CD14-positive monocyte (primary cell): ENCODE results near the gene TTC7B. TPM values are rescaled to one million over a fixed set of nuclear protein-coding genes. Genes with fewer than 3 reads are reported as not detected.

ENCODE experiments used
- DNase-seq, 3 donors: peaks; one replicate each; pipeline ENCODE4 v3.0.0-alpha.2; 2011 to 2022
- H2AFZ ChIP-seq: 2 replicates; pipeline ENCODE4 v1.6.0; 2012; ENCODE audit warnings: mild to moderate bottlenecking, low read depth, low read length, inconsistent platforms; ENCODE audit not compliant: insufficient read depth, poor library complexity, severe bottlenecking
- H3K27ac ChIP-seq, 2 donors: 1 replicate in 1 of 2; 2 replicates in 1 of 2; pipeline ENCODE4 v1.5.1; 2012 to 2013; ENCODE audit warnings: low read length in 2 of 2, control low read depth in 1 of 2, inconsistent platforms in 1 of 2, low read depth in 1 of 2, mild to moderate bottlenecking in 1 of 2
- H3K27me3 ChIP-seq, 2 donors: one replicate each; pipeline versions ENCODE4 v1.6.0 to v1.6.1; 2011 to 2013; ENCODE audit warnings: low read length in 2 of 2; ENCODE audit not compliant: control insufficient read depth in 2 of 2, insufficient read depth in 2 of 2
- H3K36me3 ChIP-seq, 2 donors: replicated peaks in 1 of 2; 1 replicate in 1 of 2; 2 replicates in 1 of 2; pipeline versions ENCODE4 v1.5.1 to v1.6.1; 2012 to 2013; ENCODE audit warnings: low read length in 2 of 2, control low read depth in 1 of 2, inconsistent platforms in 1 of 2, mild to moderate bottlenecking in 1 of 2; ENCODE audit not compliant: insufficient read depth in 2 of 2, control insufficient read depth in 1 of 2
- H3K4me1 ChIP-seq, 2 donors: 1 replicate in 1 of 2; 2 replicates in 1 of 2; pipeline versions ENCODE4 v1.5.1 to v1.6.1; 2012 to 2013; ENCODE audit warnings: low read length in 2 of 2, control low read depth in 1 of 2, inconsistent platforms in 1 of 2, mild to moderate bottlenecking in 1 of 2, moderate library complexity in 1 of 2; ENCODE audit not compliant: insufficient read depth in 2 of 2, control insufficient read depth in 1 of 2
- H3K4me2 ChIP-seq: replicated peaks from 2 replicates; pipeline ENCODE3; 2012; ENCODE audit warnings: low read length, moderate library complexity, mild to moderate bottlenecking; ENCODE audit not compliant: poor library complexity, severe bottlenecking; ENCODE audit errors: extremely low read depth
- H3K4me3 ChIP-seq, 3 experiments: fragments of 200-600 bp in 1 of 3; sonication (generic) in 1 of 3; replicated peaks in 1 of 3; 1 replicate in 2 of 3; 2 replicates in 1 of 3; pipeline ENCODE4 v1.5.1; 2011 to 2013; ENCODE audit warnings: low read length in 3 of 3, mild to moderate bottlenecking in 3 of 3, control low read depth in 2 of 3, low read depth in 2 of 3, inconsistent platforms in 1 of 3, moderate library complexity in 1 of 3
- H3K79me2 ChIP-seq: 2 replicates; pipeline ENCODE4 v1.6.0; 2012; ENCODE audit warnings: mild to moderate bottlenecking, control low read depth, inconsistent platforms, low read length, moderate library complexity; ENCODE audit not compliant: insufficient read depth
- H3K9ac ChIP-seq: 2 replicates; pipeline ENCODE4 v1.6.0; 2017; ENCODE audit warnings: low read length, mild to moderate bottlenecking; ENCODE audit not compliant: insufficient read depth, poor library complexity, severe bottlenecking
- H3K9me3 ChIP-seq, 2 donors: replicated peaks in 1 of 2; 1 replicate in 1 of 2; 2 replicates in 1 of 2; pipeline versions ENCODE4 v1.5.1 to v1.6.1; 2012 to 2013; ENCODE audit warnings: low read length in 2 of 2, control low read depth in 1 of 2; ENCODE audit not compliant: control insufficient read depth in 1 of 2, insufficient read depth in 1 of 2
- H4K20me1 ChIP-seq: 2 replicates; pipeline ENCODE4 v1.6.0; 2012; ENCODE audit warnings: mild to moderate bottlenecking, low read length, control low read depth, moderate library complexity; ENCODE audit not compliant: insufficient read depth
- H3K27ac Mint-ChIP-seq, 7 donors: one replicate each; pipeline ENCODE4 v1.8.0; 2020; ENCODE audit warnings: mild to moderate bottlenecking in 7 of 7, mixed read lengths in 7 of 7, moderate library complexity in 6 of 7, inconsistent platforms in 2 of 7
- H3K27me3 Mint-ChIP-seq, 3 donors: one replicate each; pipeline ENCODE4 v1.8.0; 2021 to 2022; ENCODE audit warnings: low read depth in 3 of 3, mild to moderate bottlenecking in 3 of 3, mixed read lengths in 3 of 3, moderate library complexity in 3 of 3, inconsistent platforms in 1 of 3
- H3K36me3 Mint-ChIP-seq, 2 donors: one replicate each; pipeline ENCODE4 v1.8.0; 2020; ENCODE audit warnings: mixed read lengths in 2 of 2, inconsistent platforms in 1 of 2, mild to moderate bottlenecking in 1 of 2
- H3K4me1 Mint-ChIP-seq: one replicate; pipeline ENCODE4 v1.8.0; 2020; ENCODE audit warnings: mild to moderate bottlenecking, mixed read lengths
- H3K4me3 Mint-ChIP-seq, 2 donors: one replicate each; pipeline ENCODE4 v1.8.0; 2020; ENCODE audit warnings: mild to moderate bottlenecking in 2 of 2, mixed read lengths in 2 of 2, moderate library complexity in 1 of 2
- H3K9me3 Mint-ChIP-seq, 7 donors: one replicate each; pipeline ENCODE4 v1.8.0; 2020 to 2022; ENCODE audit warnings: mixed read lengths in 7 of 7, mild to moderate bottlenecking in 6 of 7, moderate library complexity in 6 of 7, inconsistent platforms in 2 of 7
- CTCF ChIP-seq: fragments of 200-600 bp; IDR thresholded peaks from one replicate; pipeline ENCODE4 v1.8.0; 2022; ENCODE audit warnings: antibody characterized with exemption, mild to moderate bottlenecking
- WGBS: methylation state at CpG from one replicate; pipeline ENCODE4 v1.1.5; 2013; ENCODE audit warnings: missing lambda C conversion rate; ENCODE audit not compliant: insufficient coverage; 5-methylcytosine and 5-hydroxymethylcytosine counted together
- intact Hi-C, 2 donors: fragments of 100-400 bp; cut with micrococcal nuclease; formaldehyde crosslinking; loops; one replicate each; pipeline versions ENCODE4 v1.15.0 to v1.15.1; 2023
- polyA plus RNA-seq, 3 donors: library from polyadenylated mRNA; depleted of rRNA in 1 of 3; unstranded in 2 of 3; stranded (reverse) in 1 of 3; fragments of 300-500 nt in 2 of 3; fragments of >200 nt in 1 of 3; fragmentation: Illumina TruSeq in 2 of 3; gene quantifications; 1 replicate in 2 of 3; 2 replicates in 1 of 3; pipeline ENCODE4 v1.2.3, GENCODE V29; 2012 to 2021

Gene TTC7B
- polyA plus RNA-seq, 3 donors: 0.87 to 2.6 (median 1.2) TPM

GRCh38 chr14:90674043-90674670 is 142.1 kb downstream of the TTC7B start:
- H3K36me3 ChIP-seq: no peaks in the 10 kb centered on the region
- H3K9me3 ChIP-seq: no peaks in the 10 kb centered on the region
- H3K4me3 ChIP-seq: no peak overlapping the region
- intact Hi-C loops: loop anchor here in 1 of 2 donors (10.0 kb wide), 1 partner anchor 49 kb away; no protein-coding TSS in a partner anchor
- no peak overlapping the region for H3K9ac ChIP-seq
- WGBS: 71% methylated on average over 6 of the region's 8 CpGs
- peak; percentile 39 to 48 (median 46) for DNase-seq
- peak overlapping the region in 6 of 7 donors; percentile 33 to 75 (median 61) for H3K27ac Mint-ChIP-seq
- no peak overlapping the region for H2AFZ ChIP-seq
- no peaks in the 10 kb centered on the region for H4K20me1 ChIP-seq
- H3K27me3 ChIP-seq: no peaks in the 10 kb centered on the region
- H3K27ac ChIP-seq: no peak overlapping the region
- peaks cover 94% of the 10 kb centered on the region for H3K4me1 Mint-ChIP-seq
- peaks cover 0 to 2% (median 2%) of the 10 kb centered on the region in 3 donors for H3K27me3 Mint-ChIP-seq
- H3K36me3 Mint-ChIP-seq: peaks cover 0 to 3% of the 10 kb centered on the region in 2 donors
- H3K9me3 Mint-ChIP-seq: peaks cover 2 to 6% (median 5%) of the 10 kb centered on the region in 7 donors
- H3K79me2 ChIP-seq: no peaks in the 10 kb centered on the region
- no peak for TF ChIP-seq CTCF
- H3K4me1 ChIP-seq: peaks cover 47 to 86% of the 10 kb centered on the region in 2 donors
- peak overlapping the region; percentile 17 for H3K4me2 ChIP-seq
- no peak overlapping the region for H3K4me3 Mint-ChIP-seq

- Mint-ChIP-seq H3K4me3 (peak overlapping the region in 1 of 2 donors; percentile 51), H3K27me3 (peaks cover 0 to 2% (median 2%) of the 10 kb centered on the region in 3 donors), H3K36me3 (peaks cover 0 to 3% of the 10 kb centered on the region in 2 donors), H3K27ac (peak overlapping the region in 3 of 7 donors; percentile 36 to 66 (median 37)), H3K4me1 (peaks cover 85% of the 10 kb centered on the region), H3K9me3 (peaks cover 2 to 6% (median 5%) of the 10 kb centered on the region in 7 donors)
- Histone ChIP-seq H3K9ac (no peak overlapping the region), H3K79me2 (no peaks in the 10 kb centered on the region), H3K4me2 (peak overlapping the region; percentile 11), H3K9me3 (no peaks in the 10 kb centered on the region), H4K20me1 (no peaks in the 10 kb centered on the region), H3K36me3 (no peaks in the 10 kb centered on the region), H2AFZ (no peak overlapping the region), H3K4me3 (no peak overlapping the region), H3K4me1 (peaks cover 43 to 84% of the 10 kb centered on the region in 2 donors), H3K27ac (no peak overlapping the region), H3K27me3 (no peaks in the 10 kb centered on the region)
- intact Hi-C loops: loop anchor here in 1 of 2 donors (10.0 kb wide), 1 partner anchor 47 kb away; no protein-coding TSS in a partner anchor
- no peak for DNase-seq
- TF ChIP-seq CTCF: no peak
- WGBS: 64% methylated on average over 2 of the region's 10 CpGs
These were observed 144.6 kb downstream of the TTC7B start for GRCh38 chr14:90671382-90672234.
